Limb (tissue), 2 donors: ENCODE measurements around the gene SMG6.
"Not testable (repeated sequence)": the region's sequence is repeated elsewhere in the genome, so short reads cannot be mapped to it uniquely, and the experiment has no call there.

Source experiments
- DNase-seq, 2 donors: peaks; one replicate each; pipeline ENCODE4 v3.0.0-alpha.2; 2016; ENCODE audit errors: extremely low spot score in 2 of 2

The SMG6 gene

DNA sequence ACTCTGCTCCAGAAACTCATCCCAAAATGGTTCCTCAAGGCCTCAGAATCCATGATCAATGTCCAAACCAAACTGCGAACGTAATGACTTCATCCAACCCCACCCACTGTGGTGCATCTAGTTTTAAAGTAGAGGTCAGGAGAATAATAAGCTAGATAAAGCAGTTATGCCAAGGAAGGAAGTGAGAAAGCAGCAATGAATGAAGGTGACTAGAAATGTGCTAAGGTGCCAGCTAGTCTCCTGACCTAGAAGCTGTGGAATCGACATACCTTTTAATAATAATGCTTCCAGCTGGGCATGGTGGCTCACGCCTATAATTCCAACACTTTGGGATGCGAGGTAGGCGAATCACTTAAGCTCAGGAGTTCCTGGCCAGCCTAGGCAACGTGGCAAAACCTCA lies 99.2 kb downstream of the SMG6 start:
- no peak for DNase-seq

DNA sequence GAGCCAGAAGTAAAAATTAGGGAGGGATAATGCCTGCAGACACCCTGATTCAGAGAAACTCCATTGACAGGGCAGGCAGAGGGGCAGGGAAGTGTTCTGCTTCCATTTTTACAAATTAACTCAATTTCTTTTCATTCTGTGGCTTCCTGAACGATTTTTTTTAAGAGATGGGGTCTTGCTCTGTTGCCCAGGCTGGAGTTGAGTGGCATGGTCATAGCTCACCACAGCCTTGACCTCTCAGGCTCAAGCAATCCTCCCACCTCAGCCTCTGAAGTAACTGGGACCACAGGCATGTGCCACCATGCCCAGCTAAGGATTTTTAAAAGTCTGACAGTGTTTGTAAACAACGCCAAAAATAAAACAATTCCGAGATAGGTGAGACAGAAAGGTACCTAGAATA lies 99.8 kb downstream of the SMG6 start:
- no peak for DNase-seq

DNA sequence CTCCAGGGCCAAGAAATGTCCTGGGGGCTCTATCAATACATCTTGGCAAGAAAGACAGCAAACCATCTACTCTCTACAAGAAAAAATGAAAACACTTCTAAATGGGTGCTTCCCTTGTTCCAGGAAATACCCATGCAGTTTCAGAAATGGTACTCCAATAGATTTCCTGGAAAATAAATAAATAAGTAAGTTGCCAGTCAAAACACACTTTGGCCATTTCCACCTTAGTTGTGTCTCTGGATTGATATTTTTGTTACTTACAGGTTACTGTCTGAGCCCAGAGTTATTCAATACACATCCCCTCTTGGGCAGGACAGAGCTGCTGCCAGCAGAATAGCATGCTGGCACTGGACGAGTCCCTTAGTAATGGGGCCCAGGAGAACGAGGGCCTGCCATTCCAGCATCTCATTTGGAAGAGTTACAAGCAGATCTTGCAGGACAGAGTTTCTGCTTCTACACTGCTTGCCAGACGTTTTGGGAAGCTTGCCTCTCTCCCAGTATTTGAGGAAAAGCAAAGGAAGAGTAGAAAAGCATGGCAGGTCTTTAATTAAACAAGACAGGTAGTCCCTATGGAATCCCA lies 100.5 kb downstream of the SMG6 start:
- no peak for DNase-seq

DNA sequence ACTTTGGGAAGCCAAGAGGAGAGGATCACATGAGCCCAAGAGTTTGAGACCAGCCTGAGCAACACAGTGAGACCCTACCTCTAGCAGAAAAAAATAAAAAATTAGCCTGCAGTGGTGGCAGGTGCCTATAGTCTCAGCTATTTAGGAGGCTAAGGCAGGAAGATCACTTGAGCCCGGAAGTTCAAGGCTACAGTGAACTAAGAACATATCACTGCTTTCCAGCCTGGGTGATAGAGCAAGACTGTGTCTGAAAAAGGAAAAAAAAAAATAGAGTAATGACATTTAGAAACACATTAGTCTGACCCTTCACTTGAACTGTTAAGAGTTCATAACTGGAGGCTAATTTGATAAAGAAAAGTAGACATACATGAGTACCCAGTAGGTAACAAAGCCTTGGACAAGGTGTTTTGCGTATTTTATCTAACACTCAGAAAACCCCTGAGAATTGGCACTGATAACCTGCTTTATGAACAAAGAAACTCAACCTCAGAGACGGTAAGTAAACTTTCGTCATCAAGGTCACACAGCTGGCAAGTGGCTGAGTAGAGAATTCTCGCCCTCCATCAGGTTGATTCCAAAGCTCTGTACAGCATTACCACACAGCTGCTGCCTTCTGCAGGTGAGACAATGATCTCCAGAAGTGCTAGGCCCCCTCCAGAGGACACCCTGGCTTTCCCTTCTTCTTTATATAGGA lies 101.1 kb downstream of the SMG6 start:
- no peak for DNase-seq

DNA sequence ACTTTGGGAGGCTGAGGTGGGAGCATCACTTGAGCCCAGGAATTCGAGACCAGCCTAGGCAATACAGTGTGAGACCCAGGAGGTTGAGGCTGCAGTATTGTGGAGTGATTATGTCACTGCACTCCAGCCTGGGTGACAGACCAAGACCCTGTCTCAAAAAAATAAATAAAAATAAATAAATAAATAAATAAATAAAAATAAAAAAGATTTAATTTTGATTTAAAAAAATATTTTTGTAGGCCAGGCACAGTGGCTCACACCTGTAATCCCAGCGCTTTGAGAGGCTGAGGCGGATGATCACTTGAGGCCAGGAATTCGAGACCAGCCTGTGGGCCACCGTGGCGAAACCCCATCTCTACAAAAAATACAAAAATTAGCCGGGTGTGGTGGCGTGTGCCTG lies 104.2 kb downstream of the SMG6 start:
- not testable (repeated sequence) for DNase-seq

DNA sequence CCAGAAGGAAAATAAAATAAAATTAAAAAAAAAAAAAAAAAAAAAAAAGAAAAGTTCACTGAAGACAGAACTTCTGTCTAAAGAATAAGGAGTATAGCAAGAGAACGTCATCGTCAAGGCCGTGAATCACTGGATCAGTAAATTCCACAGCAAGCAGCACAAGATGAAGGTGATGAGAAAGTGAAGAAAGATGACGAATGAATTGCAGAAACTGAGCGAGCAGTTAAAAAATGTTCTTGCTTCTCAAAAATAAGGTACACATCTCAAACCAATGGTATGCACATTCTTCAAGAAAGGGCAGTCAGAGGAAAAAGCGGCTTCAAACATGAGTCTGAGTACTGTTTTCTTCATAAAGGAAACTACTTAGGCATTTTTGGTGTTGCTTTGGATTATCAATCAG lies 104.7 kb downstream of the SMG6 start:
- DNase-seq, result no peak

DNA sequence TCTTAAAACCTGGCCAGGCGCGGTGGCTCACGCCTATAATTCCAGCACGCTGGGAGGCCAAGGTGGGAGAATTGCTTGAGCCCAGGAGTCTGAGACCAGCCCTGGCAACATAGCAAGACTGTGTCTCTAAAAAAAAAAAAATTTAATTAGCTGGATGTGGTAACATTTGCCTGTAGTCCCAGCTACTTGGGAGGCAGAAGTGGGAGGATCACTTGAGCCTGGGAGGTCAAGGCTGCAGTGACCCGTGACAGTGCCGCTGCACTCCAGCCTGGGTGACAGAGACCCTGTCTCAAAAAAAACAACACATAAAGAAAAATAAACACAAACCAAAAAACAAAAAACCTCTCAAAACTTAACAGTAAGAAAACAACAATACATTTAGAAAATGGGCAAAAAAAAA lies 106.3 kb downstream of the SMG6 start:
- DNase-seq, result no peak

DNA sequence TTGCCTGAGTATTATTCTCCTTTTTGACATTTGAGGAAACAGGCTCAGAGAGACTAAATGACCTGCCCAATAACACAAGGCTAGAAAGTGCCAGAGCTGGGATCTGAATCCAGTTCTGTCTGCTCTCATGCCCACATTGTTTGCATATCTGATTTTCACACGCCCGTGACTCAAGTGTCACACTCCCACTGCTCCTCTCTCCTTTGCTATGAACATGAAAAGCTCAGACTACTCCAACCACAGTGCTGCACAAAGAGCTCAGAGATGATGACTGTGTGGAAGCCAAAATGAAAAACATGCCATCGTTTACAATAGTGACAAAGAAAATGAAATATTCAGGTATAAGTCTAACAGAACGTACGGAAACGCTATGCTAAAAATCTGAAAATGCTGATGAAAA lies 107.9 kb downstream of the SMG6 start:
- DNase-seq, result no peak

DNA sequence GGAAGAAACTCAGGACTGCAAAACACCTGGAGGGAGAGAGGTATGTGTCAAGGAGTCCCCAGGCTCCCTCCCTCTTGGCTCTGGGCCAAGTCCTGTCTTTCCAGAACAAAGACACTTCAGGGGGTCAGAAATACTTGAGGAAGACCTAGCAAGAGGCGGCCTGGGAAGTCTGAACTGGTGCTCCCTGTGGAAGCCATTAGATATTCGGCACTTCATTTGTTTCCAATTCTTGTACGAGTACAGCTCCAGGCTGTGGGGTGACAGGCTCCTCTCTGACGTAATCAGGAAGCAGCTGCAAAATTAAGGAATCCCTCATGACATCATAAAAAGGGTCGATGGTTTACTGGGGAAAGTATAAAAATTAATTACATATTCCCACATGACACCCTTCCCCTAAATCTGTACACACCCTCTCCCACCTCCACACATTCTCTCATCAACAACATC lies 108.7 kb downstream of the SMG6 start:
- no peak for DNase-seq

DNA sequence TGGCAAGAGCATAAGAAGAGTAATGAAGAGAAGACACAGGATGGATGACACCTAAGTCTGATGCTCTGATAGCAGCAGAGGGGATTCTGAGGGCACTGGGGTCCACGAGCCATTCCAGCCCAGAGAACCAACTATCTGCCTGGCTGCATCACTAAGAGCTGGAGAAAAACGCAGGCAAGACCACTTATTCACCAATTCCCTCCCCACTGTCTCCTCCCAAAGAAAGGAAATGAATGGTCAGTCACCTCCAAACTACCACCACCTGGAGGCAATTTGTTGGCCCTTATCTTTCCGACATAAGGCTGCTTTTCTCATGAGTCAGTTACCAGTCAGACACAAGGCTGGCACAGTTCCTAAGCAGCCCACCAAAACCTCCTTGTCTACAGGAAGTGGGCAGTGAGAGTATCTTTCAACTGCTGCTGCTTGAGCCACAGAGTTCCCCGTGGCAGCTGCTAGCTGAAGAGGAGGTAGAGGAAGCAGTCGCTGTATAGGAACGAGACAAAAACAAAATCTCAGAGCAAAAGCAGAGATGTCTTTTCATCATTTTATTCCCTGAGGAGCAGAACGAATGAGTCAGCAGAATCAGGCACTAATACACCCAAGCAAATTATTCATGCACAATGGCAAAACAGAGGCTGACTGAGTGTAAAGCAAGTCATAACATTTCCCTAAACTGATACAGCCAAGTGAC lies 111.1 kb downstream of the SMG6 start:
- DNase-seq, result no peak

DNA sequence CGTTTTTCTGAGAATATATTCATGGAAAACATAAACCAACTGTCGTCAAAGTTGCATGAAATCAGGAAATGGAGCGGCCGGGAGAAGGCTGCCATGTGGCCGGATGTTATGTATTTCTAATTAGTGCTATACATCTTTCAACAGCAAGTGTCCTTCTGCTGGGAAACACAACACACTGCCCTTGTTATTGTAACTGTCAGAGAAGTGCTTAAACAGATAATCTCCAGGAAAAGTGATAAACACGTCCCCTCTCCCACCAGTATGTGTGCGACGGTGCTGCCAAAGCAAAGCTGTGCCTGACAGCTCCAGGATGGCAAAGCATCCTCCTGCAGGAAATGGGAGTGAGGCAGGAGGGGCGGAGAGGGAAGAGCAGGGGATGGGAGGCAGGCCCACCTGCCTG lies 111.8 kb downstream of the SMG6 start:
- DNase-seq, result no peak

DNA sequence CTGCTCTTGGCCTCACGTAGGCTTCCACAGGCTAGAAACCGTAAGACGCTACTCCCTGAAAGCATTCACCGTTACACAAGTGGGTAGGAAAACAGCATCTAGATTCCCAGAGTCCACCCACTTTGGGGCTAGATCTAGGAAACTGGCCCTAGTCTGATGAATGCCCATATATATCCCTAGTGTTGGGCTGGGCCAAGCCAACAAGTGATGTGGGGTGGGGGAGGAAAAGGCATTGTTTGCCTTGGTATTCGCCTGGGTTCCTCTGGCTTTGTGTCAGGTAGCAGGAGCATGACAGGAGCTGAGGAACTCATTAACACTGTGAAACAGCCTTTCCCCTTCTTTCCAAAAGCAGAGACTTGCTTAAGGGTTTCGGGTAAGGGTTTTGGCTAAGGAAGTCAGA lies 112.4 kb downstream of the SMG6 start:
- no peak for DNase-seq

DNA sequence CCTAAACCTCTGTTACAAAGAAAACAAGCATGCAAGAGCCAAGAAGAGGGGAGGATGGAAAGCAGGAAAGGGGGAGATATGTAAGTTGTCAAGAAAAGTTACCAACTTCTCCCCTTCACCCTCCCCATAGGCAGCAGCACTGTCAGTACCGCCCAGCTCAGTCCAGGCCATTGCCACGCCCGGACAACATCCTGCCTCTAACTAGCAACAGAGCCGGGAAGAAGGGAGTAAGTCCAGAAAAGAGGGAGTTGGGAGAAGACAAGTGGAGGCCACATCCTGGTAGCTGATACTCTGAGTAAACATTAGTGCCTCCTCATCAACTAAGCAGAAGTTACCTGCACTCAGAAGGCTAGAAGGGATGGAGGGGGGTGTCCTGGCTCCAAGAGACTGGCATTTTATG lies 113.6 kb downstream of the SMG6 start:
- DNase-seq, result no peak

DNA sequence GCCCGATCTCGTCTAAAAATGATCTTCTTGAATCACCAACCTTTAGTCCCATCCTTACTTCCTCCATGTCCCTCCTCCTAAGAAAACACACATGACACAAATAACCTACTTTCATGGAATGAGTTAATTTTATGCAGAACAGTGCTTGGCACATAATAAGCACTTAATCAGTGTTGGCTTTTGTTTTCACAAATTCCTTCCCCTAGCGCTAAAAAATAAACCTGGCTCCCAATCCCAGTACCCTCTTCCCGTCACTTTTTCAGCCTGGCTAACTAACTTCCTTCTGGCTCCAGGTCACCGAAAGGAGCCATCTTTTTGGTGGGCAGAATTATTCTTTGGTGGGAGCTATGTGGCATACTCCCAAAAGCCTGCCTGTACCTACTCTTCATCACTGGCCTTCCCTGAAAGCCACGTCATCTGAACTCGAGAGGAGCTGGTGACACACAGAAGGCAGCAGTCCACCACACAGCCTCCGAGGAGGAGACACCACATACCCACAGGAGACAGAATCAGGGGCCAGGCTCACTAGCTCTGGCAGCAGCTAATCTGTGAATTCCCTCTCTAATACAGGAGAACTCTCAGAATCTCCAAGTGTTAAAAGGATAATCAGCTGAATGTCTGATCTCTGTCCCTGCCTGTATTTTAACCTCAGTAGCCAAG lies 114.5 kb downstream of the SMG6 start:
- DNase-seq, result no peak

DNA sequence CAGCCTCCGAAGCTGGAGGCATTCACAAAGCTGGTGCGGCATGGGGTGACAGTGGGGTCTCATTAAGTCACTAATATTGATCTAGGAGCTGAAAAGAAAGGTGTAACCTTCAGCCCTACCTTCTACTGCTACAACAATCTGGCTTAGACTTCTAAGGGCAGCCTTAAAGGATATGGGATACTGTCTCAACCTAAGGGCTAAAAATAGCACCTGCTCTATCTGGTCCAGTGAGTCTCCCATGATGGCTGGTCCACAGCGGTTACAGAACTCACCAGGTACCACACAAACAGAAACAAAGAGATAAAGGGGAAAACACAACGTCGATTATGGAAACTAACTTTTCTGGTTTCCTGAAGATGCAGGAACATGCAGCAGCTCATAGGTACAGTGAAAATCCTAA lies 115.8 kb downstream of the SMG6 start:
- DNase-seq, result no peak

DNA sequence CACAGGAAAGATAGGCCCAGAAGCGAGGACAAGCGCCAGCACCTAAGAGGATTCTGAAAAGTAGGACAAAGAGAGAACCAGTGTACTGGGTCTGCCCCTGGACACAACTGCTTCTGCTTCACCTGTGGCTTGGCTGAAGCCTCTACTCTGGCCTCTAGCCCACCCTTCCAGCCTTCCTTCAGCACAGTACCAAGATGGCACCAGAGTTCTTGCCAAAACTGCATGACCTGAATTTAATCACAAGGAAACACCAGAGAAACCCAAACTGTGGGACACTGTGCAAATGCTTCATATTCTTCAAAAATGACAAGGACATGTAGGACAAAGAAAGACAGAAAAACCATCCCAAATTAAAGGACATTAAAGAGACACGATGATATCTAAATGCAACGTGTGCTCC lies 116.6 kb downstream of the SMG6 start:
- no peak for DNase-seq

DNA sequence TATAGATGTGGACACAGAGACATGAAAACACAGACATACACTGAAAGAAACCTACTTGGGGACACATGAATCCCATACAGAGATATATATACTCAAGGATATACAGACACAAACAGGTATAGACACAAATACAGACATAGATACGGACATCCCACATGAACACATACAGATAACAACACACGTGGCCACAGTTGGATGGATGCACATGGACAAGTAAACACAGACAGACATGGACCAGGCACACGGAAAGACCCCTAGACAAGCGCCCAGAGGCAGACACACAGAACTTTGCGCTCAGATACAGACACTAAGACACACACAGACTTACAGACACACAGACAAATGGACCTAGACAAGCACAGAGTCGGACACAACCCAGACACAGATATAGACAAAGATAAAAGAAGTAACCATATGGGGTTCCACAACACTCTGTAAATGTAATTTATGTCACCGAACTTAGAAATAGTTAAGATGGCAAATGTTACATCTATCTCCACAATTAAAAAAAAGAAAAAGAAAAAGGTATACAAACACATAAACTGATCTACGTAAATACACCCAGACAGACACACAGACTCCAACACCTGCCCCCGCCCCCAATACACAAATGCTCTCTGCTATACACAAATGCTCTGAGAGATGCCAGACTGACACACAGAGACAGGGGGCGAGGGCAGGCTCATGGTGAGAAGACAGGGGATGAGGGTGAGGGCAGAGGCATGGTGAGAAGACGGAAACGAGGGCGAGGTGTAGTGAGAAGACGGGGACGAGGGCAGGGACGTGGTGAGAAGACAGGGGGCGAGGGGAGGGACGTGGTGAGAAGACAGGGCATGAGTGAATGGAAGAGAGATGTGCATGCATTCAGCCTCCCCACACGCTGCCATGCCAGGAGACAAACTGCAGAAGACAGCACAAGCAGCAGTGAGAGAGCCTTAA lies 118.3 kb downstream of the SMG6 start:
- DNase-seq, result no peak

DNA sequence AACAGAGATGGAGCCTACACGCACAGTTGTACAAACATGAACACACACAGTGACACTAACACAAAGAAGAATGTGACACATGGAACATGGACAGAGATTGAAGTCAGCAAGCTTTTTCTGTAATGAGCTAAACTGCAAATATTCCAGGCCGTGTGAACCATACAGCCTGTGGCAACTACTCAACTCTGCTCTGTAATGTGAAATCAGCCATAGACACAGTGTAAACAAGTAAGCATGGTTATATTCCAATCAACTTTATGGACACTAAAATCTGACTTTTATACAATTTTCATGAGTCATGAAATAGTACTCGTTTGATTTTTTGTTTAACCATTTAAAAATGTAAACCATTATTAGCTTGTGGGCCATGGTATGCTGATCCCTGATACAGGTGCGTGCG lies 120.2 kb downstream of the SMG6 start:
- no peak for DNase-seq

DNA sequence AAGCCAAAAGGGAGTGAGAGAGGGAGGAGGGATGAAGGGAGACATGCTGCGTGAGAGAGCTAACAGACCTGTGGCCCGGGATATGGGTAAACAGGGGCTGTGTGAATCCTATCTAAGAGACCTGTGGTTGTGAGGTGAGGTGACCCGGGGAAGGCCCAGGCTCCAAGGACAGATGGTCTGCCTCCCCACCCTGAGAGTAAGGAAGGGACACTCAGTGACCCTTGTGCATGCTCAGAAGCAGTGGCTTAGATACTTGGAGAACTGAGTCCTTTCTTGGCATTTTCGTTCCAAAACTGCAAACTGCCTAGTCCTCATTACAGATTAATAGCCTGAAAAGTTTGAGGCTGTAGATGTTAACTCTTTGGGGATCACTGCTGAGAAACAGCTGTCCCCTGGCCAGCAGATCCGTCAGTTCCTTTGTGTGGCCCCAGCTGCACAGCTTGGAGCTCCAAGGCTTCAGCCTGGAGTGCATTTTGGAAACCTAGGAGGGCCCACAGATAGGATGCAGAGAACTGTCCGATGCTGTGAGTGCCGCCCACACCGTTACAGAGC lies 121.6 kb downstream of the SMG6 start:
- no peak for DNase-seq

DNA sequence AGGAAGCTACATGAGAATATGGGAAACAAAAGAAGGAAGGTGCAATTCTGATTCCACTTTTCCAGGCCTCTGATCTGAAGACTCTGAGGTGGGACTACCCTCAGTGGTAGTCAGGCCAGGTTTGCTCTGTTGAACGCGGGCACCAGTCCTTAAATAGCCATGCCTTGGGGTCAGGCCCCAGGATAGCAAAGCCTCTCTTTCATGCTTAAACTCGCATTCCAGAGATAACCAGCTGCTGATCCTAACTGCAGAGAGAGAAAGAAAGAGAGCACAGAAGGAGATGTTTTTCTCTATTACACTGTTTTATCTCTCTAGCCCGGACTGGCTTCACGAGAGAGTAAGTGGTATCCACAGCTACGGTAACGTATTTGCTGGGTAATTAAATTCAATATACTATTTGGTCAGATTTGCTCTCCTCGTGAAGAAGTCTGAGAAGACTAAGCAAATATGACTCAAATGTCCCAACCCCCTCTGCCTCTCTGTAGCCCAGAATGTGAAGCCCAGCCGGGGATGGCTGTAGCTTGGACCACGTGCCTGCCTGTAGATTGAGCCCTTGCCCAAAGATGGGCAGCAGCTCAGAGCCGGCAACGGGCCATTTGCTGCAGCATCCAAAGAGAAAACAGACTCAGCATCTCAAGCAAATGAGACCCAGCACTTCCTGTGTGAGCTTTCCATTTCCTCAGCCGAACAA lies 122.2 kb downstream of the SMG6 start:
- DNase-seq, result peak in 1 of 2 donors; percentile 60
